Measurements from ENCODE around the gene TMEM42.
A peak's percentile ranks its signal among the peaks of the same experiment; 100 is the strongest.
"Not testable (repeated sequence)": the region's sequence is repeated elsewhere in the genome, so short reads cannot be mapped to it uniquely, and the experiment has no call there.

Gene TMEM42

GRCh38 chr3:44861412-44862225 is at the start of gene TMEM42:
TMEM42 (plus strand) TSS chr3:44861912; CDS start chr3:44861925, 13 bp downstream.
- peak; percentile 92 for DNase-seq

GRCh38 chr3:44814751-44815150 is 47.0 kb upstream of the TMEM42 start:
- DNase-seq = no peak

- not testable (repeated sequence) for DNase-seq
Observed at GRCh38 chr3:44816334-44816733, 45.4 kb upstream of the TMEM42 start.

GRCh38 chr3:44821206-44821605 is 40.5 kb upstream of the TMEM42 start:
- DNase-seq = not testable (repeated sequence)

GRCh38 chr3:44825264-44825925 is 36.3 kb upstream of the TMEM42 start:
- DNase-seq = no peak

- DNase-seq = no peak
Observed at GRCh38 chr3:44827196-44827595, 34.5 kb upstream of the TMEM42 start.

- DNase-seq = no peak
Observed at GRCh38 chr3:44831232-44831631, 30.5 kb upstream of the TMEM42 start.

GRCh38 chr3:44832032-44832431 is 29.7 kb upstream of the TMEM42 start:
- no peak for DNase-seq

GRCh38 chr3:44832965-44833364 is 28.7 kb upstream of the TMEM42 start:
- no peak for DNase-seq

GRCh38 chr3:44833394-44833793 is 28.3 kb upstream of the TMEM42 start:
- no peak for DNase-seq

GRCh38 chr3:44835684-44836083 is 26.0 kb upstream of the TMEM42 start:
- no peak for DNase-seq

- no peak for DNase-seq
Observed at GRCh38 chr3:44842376-44842775, 19.3 kb upstream of the TMEM42 start.

GRCh38 chr3:44845528-44846520 is 15.9 kb upstream of the TMEM42 start:
- no peak for DNase-seq

GRCh38 chr3:44848634-44849033 is 13.1 kb upstream of the TMEM42 start:
- DNase-seq = no peak

GRCh38 chr3:44856663-44857062 is 5.0 kb upstream of the TMEM42 start:
- not testable (repeated sequence) for DNase-seq

- no peak for DNase-seq
Observed at GRCh38 chr3:44860117-44860516, 1.6 kb upstream of the TMEM42 start.

- DNase-seq = peak; percentile 51
Observed at GRCh38 chr3:44862226-44862637, 520 bp downstream of the TMEM42 start.

- DNase-seq = no peak
Observed at GRCh38 chr3:44865272-44866035, 3.7 kb downstream of the TMEM42 start.

- no peak for DNase-seq
Observed at GRCh38 chr3:44867421-44868111, 5.9 kb downstream of the TMEM42 start.

- DNase-seq = no peak
Observed at GRCh38 chr3:44870375-44871061, 8.8 kb downstream of the TMEM42 start.

GRCh38 chr3:44874308-44874707 is 12.6 kb downstream of the TMEM42 start, which contains the start of gene TGM4:
TGM4 (plus strand) TSS chr3:44874608; CDS start chr3:44874679, 71 bp downstream.
- no peak for DNase-seq

Data from midbrain (tissue), 1 donor.